ENCODE data around the gene DAAM2.
A peak's percentile ranks its signal among the peaks of the same experiment; 100 is the strongest.

The DAAM2 gene

GRCh38 chr6:39880594-39880993 lies 88.4 kb downstream of the DAAM2 start:
- Histone ChIP-seq H2AK5ac (ENCODE audit: low read depth, low read length) (no peak overlapping the region), H2BK120ac (ENCODE audit: low read depth, low read length) (no peak overlapping the region), H3K79me1 (ENCODE audit: low read depth, low read length) (no peaks in the 10 kb centered on the region), H3K23ac (ENCODE audit: low read depth, low read length, poor library complexity) (no peak overlapping the region), H3K9me3 (replicated peaks in 1 of 2; ENCODE audit: control insufficient read depth in 2 of 2, insufficient read depth in 1 of 2, low read depth in 1 of 2, low read length in 2 of 2) (no peaks in the 10 kb centered on the region), H4K91ac (ENCODE audit: low read depth, low read length, poor library complexity) (no peak overlapping the region), H4K8ac (ENCODE audit: low read depth, low read length) (no peak overlapping the region), H3K4me3 (ENCODE audit: low read length in 2 of 2) (no peak overlapping the region), H3K14ac (ENCODE audit: low read length) (no peak overlapping the region), H3K27me3 (ENCODE audit: control insufficient read depth in 3 of 3, insufficient read depth in 3 of 3, low read depth in 1 of 3, low read length in 3 of 3) (peaks cover 0 to 5% (median 0%) of the 10 kb centered on the region in 3 experiments), H3K9ac (ENCODE audit: low read depth, low read length, poor library complexity) (no peak overlapping the region), H2BK12ac (ENCODE audit: low read length) (no peak overlapping the region), H3K36me3 (replicated peaks in 1 of 2; ENCODE audit: control insufficient read depth in 2 of 2, insufficient read depth in 2 of 2, low read length in 2 of 2) (no peaks in the 10 kb centered on the region), H3K4me2 (ENCODE audit: insufficient read depth, low read length, poor library complexity, severe bottlenecking) (no peak overlapping the region), H3K4me1 (ENCODE audit: control insufficient read depth in 2 of 2, insufficient read depth in 1 of 2, low read depth in 1 of 2, low read length in 2 of 2) (peaks cover 0 to 3% of the 10 kb centered on the region in 2 donors), H2BK15ac (ENCODE audit: low read length) (no peak overlapping the region), H3K27ac (replicated peaks; ENCODE audit: low read length) (no peak overlapping the region), H2BK5ac (ENCODE audit: low read length) (no peak overlapping the region), H2AFZ (ENCODE audit: low read length) (no peak overlapping the region), H3K4ac (ENCODE audit: low read length) (no peak overlapping the region), H3K18ac (ENCODE audit: low read length) (no peak overlapping the region)
- no CpG with 5 or more reads among the region's 4 CpGs for WGBS, 2 donors (ENCODE audit: extremely low coverage in 2 of 2, insufficient read length in 2 of 2, insufficient replicate concordance in 1 of 2)
- DNase-seq (ENCODE audit: low spot score) = no peak

GRCh38 chr6:39881851-39882530 lies 89.8 kb downstream of the DAAM2 start:
- WGBS, 2 donors (ENCODE audit: extremely low coverage in 2 of 2, insufficient read length in 2 of 2, insufficient replicate concordance in 1 of 2) = no CpG with 5 or more reads among the region's 16 CpGs
- Histone ChIP-seq H3K27me3 (ENCODE audit: control insufficient read depth in 3 of 3, insufficient read depth in 3 of 3, low read depth in 1 of 3, low read length in 3 of 3) (peaks cover 0 to 5% (median 0%) of the 10 kb centered on the region in 3 experiments), H3K23ac (ENCODE audit: low read depth, low read length, poor library complexity) (no peak overlapping the region), H4K8ac (ENCODE audit: low read depth, low read length) (no peak overlapping the region), H2AFZ (ENCODE audit: low read length) (no peak overlapping the region), H4K91ac (ENCODE audit: low read depth, low read length, poor library complexity) (no peak overlapping the region), H3K14ac (ENCODE audit: low read length) (no peak overlapping the region), H3K4me3 (ENCODE audit: low read length in 2 of 2) (no peak overlapping the region), H2BK15ac (ENCODE audit: low read length) (no peak overlapping the region), H3K36me3 (replicated peaks in 1 of 2; ENCODE audit: control insufficient read depth in 2 of 2, insufficient read depth in 2 of 2, low read length in 2 of 2) (no peaks in the 10 kb centered on the region), H3K4me2 (ENCODE audit: insufficient read depth, low read length, poor library complexity, severe bottlenecking) (no peak overlapping the region), H3K4ac (ENCODE audit: low read length) (no peak overlapping the region), H3K9ac (ENCODE audit: low read depth, low read length, poor library complexity) (no peak overlapping the region), H2BK5ac (ENCODE audit: low read length) (no peak overlapping the region), H2BK120ac (ENCODE audit: low read depth, low read length) (no peak overlapping the region), H2BK12ac (ENCODE audit: low read length) (no peak overlapping the region), H3K79me1 (ENCODE audit: low read depth, low read length) (no peaks in the 10 kb centered on the region), H2AK5ac (ENCODE audit: low read depth, low read length) (no peak overlapping the region), H3K9me3 (replicated peaks in 1 of 2; ENCODE audit: control insufficient read depth in 2 of 2, insufficient read depth in 1 of 2, low read depth in 1 of 2, low read length in 2 of 2) (no peaks in the 10 kb centered on the region), H3K4me1 (ENCODE audit: control insufficient read depth in 2 of 2, insufficient read depth in 1 of 2, low read depth in 1 of 2, low read length in 2 of 2) (peaks cover 0 to 3% of the 10 kb centered on the region in 2 donors), H3K18ac (ENCODE audit: low read length) (peak overlapping the region; percentile 9), H3K27ac (replicated peaks; ENCODE audit: low read length) (no peak overlapping the region)
- no peak for DNase-seq (ENCODE audit: low spot score)

GRCh38 chr6:39882531-39882899 lies 90.3 kb downstream of the DAAM2 start:
- Histone ChIP-seq H3K9me3 (replicated peaks in 1 of 2; ENCODE audit: control insufficient read depth in 2 of 2, insufficient read depth in 1 of 2, low read depth in 1 of 2, low read length in 2 of 2) (no peaks in the 10 kb centered on the region), H2BK120ac (ENCODE audit: low read depth, low read length) (no peak overlapping the region), H3K4me2 (ENCODE audit: insufficient read depth, low read length, poor library complexity, severe bottlenecking) (no peak overlapping the region), H4K91ac (ENCODE audit: low read depth, low read length, poor library complexity) (no peak overlapping the region), H3K27ac (replicated peaks; ENCODE audit: low read length) (no peak overlapping the region), H2AFZ (ENCODE audit: low read length) (no peak overlapping the region), H2BK5ac (ENCODE audit: low read length) (no peak overlapping the region), H2BK15ac (ENCODE audit: low read length) (no peak overlapping the region), H3K27me3 (ENCODE audit: control insufficient read depth in 3 of 3, insufficient read depth in 3 of 3, low read depth in 1 of 3, low read length in 3 of 3) (peaks cover 0 to 5% (median 0%) of the 10 kb centered on the region in 3 experiments), H3K18ac (ENCODE audit: low read length) (peak overlapping the region; percentile 9), H3K36me3 (replicated peaks in 1 of 2; ENCODE audit: control insufficient read depth in 2 of 2, insufficient read depth in 2 of 2, low read length in 2 of 2) (no peaks in the 10 kb centered on the region), H3K23ac (ENCODE audit: low read depth, low read length, poor library complexity) (no peak overlapping the region), H3K79me1 (ENCODE audit: low read depth, low read length) (no peaks in the 10 kb centered on the region), H3K9ac (ENCODE audit: low read depth, low read length, poor library complexity) (no peak overlapping the region), H3K4me3 (ENCODE audit: low read length in 2 of 2) (no peak overlapping the region), H3K14ac (ENCODE audit: low read length) (no peak overlapping the region), H4K8ac (ENCODE audit: low read depth, low read length) (no peak overlapping the region), H3K4ac (ENCODE audit: low read length) (no peak overlapping the region), H2BK12ac (ENCODE audit: low read length) (no peak overlapping the region), H3K4me1 (ENCODE audit: control insufficient read depth in 2 of 2, insufficient read depth in 1 of 2, low read depth in 1 of 2, low read length in 2 of 2) (peaks cover 0 to 6% of the 10 kb centered on the region in 2 donors), H2AK5ac (ENCODE audit: low read depth, low read length) (no peak overlapping the region)
- DNase-seq (ENCODE audit: low spot score) = no peak
- no CpG with 5 or more reads among the region's 8 CpGs for WGBS, 2 donors (ENCODE audit: extremely low coverage in 2 of 2, insufficient read length in 2 of 2, insufficient replicate concordance in 1 of 2)

- Histone ChIP-seq H3K23ac (ENCODE audit: low read depth, low read length, poor library complexity) (no peak overlapping the region), H2BK120ac (ENCODE audit: low read depth, low read length) (no peak overlapping the region), H3K27me3 (ENCODE audit: control insufficient read depth in 3 of 3, insufficient read depth in 3 of 3, low read depth in 1 of 3, low read length in 3 of 3) (peaks cover 0 to 8% (median 0%) of the 10 kb centered on the region in 3 experiments), H3K4me3 (ENCODE audit: low read length in 2 of 2) (no peak overlapping the region), H2BK12ac (ENCODE audit: low read length) (no peak overlapping the region), H3K9me3 (replicated peaks in 1 of 2; ENCODE audit: control insufficient read depth in 2 of 2, insufficient read depth in 1 of 2, low read depth in 1 of 2, low read length in 2 of 2) (no peaks in the 10 kb centered on the region), H4K8ac (ENCODE audit: low read depth, low read length) (no peak overlapping the region), H3K4ac (ENCODE audit: low read length) (no peak overlapping the region), H3K14ac (ENCODE audit: low read length) (no peak overlapping the region), H3K79me1 (ENCODE audit: low read depth, low read length) (no peaks in the 10 kb centered on the region), H2AFZ (ENCODE audit: low read length) (no peak overlapping the region), H3K36me3 (replicated peaks in 1 of 2; ENCODE audit: control insufficient read depth in 2 of 2, insufficient read depth in 2 of 2, low read length in 2 of 2) (no peaks in the 10 kb centered on the region), H3K18ac (ENCODE audit: low read length) (no peak overlapping the region), H3K4me2 (ENCODE audit: insufficient read depth, low read length, poor library complexity, severe bottlenecking) (no peak overlapping the region), H2BK5ac (ENCODE audit: low read length) (no peak overlapping the region), H2BK15ac (ENCODE audit: low read length) (no peak overlapping the region), H3K9ac (ENCODE audit: low read depth, low read length, poor library complexity) (no peak overlapping the region), H4K91ac (ENCODE audit: low read depth, low read length, poor library complexity) (no peak overlapping the region), H3K4me1 (ENCODE audit: control insufficient read depth in 2 of 2, insufficient read depth in 1 of 2, low read depth in 1 of 2, low read length in 2 of 2) (peaks cover 0 to 8% of the 10 kb centered on the region in 2 donors), H3K27ac (replicated peaks; ENCODE audit: low read length) (no peak overlapping the region), H2AK5ac (ENCODE audit: low read depth, low read length) (no peak overlapping the region)
- DNase-seq (ENCODE audit: low spot score) = no peak
- no CpG with 5 or more reads among the region's 5 CpGs for WGBS, 2 donors (ENCODE audit: extremely low coverage in 2 of 2, insufficient read length in 2 of 2, insufficient replicate concordance in 1 of 2)
These were observed 92.5 kb downstream of the DAAM2 start for GRCh38 chr6:39884696-39885095.

All from neuronal stem cell (in vitro differentiated cells).